Stimulated activated CD4-positive, alpha-beta T cell treated with anti-CD3 and anti-CD28 coated beads, Interleukin-4, amount 100 ng/mL, for 24 hours (primary cell): Measurements from ENCODE around the gene SMIM44.

ENCODE experiments used
- DNase-seq: peaks from one replicate; pipeline ENCODE4 v3.0.0-alpha.2; 2020

Gene SMIM44

GRCh38 chr19:3499738-3500428 is 16.6 kb upstream of the SMIM44 start:
- DNase-seq: no peak

DNA sequence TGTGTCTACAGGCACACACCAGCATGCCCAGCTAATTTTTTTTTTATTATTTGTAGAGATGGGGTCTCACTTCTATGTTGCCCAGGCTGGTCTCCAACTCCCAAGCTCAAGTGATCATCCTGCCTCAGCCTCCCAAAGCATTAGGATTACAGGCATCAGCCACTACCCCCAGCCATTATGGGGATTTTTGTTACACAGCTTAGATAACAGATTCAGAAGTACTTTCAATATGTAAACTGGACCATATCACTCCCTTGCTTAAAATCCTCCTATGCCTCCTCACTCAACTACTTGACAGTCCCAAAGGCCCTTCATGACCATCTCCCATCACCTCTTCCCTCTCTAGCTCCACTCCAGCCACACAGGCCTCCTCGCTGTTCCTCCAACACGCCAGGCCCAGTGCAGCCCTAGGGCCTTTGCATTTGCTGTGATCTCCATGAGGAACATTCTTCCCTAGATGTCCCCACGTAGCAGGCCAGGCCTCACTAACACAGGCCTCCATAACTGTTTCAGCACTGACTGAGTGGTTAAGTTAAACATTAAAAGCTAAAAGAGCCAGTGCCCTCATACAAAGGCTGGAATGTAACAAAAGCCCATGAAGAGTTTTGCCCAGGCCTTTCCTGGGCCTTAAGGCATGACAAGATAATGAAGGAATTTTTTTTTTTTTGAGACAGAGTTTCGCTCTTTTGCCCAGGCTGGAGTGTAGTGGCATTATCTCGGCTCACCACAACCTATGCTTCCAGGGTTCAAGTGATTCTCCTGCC is 14.7 kb upstream of the SMIM44 start:
- no peak for DNase-seq

DNA sequence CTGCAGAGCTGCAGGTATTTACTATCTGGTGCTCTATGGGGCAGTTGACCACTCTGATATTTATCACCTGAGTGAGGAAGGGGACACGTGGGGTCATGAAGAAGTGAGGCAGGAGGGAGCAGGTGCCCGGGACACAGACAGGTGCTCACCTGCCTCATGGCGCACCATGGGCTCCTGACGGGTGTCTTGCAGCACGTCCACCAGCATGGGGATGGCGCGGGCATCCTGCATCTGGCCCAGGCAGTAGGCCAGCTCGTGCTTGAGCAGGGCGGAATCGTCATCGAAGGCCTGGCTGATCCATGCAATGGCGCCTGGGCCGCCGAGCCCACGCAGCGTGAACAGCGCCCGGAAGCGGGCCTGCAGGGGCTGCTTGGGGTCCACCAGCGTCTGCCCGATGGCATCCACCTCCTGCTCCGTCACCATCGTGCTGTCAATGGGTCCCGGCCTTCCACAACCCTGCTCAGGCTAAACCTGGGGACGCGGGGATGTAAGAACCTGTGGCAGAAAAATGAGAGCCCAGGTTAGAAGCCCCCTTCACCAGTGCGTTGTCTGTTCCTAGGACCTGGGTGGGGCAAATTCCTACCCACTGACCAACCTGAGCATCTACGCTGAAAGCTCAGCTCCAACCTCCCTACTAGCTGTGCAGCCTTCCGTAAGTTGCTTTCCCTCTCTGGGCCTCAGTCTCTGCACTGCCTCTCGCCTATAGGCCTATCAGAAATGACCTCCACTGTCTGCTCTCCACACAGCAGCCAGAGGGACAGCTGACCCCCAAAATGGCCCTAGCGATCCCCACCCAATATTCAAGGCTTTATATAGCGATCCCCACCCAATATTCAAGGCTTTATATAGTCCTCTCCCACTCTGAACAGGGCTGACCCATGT is 13.4 kb upstream of the SMIM44 start:
- no peak for DNase-seq

DNA sequence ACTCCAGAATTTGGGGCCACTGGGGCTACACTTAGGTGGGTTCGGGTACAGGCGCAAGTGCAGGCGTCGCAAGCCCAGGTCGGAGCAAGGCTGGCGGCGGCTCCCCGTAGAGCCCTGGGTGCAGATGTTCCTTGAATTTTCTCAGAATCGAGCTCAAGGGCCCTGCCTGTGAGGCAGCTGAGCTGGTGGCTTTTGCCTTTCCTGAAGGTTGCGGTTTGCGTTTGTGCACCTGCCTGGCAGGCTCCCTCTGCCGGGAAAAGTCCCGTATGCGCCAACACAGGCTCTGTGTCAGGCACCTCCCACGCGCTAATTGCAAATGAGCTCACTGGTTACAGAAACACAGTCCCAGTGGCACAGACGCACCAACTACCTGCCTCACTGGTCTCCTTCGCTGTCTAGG is 11.3 kb upstream of the SMIM44 start:
- DNase-seq: peak; percentile 75

GRCh38 chr19:3494051-3494450 is 10.8 kb upstream of the SMIM44 start:
- DNase-seq: peak; percentile 43

DNA sequence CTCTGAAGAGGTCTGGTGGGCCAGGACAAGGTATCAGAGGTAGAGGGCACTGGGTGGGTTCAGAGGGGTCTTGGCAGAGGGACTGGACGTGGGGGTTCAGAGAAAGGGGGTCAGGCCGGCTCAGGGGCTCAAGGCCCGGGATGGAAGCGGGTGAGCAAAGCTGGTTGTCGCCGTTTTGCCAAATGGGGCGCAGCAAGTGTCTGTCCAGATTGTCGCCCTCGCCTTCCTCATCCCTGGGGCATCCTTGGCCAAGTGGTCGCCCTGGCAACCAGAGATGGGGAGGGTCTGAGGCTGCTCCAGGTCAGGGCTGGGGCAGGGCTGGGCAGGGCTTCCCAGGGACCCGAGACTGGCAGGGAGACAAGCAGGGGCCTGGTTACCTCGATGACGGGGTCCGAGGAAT is 10.4 kb upstream of the SMIM44 start:
- DNase-seq: no peak

GRCh38 chr19:3492919-3493318 is 9.7 kb upstream of the SMIM44 start:
- no peak for DNase-seq

DNA sequence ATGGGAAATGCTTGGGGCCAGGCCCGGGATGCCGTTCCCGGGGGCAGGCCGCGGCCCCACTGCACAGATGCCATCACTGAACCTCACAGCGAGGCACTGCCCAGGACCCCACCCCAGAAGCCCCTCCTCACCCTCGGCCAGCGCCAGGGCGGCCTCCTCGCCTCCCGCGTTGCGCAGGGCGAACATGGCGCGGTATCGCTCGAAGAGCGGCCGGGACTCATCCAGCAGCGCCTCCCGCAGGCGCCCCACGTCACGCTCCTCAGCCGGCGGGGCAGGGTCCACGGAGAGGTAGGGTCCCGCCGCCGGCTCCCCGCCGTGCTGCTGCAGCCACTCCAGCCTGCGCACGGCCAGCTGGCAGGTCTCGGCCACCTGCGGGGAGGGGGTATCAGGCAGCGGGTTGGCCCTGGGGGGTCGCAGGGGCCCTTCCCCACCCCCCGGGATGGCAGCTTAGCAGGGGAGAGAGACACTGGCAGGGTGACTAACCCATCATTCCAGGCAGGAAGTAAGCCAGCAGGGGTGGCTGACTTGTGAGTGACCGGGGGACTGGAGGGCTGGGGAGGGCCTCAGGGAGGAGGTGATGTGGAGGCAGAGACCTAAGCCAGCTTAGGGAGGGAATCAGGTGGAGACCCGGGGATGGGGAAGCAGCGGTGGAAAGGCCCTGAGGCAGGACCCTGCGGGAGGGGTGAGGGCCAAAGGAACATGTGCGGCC is 9.0 kb upstream of the SMIM44 start:
- no peak for DNase-seq

GRCh38 chr19:3491396-3492119 is 8.3 kb upstream of the SMIM44 start:
- no peak for DNase-seq

DNA sequence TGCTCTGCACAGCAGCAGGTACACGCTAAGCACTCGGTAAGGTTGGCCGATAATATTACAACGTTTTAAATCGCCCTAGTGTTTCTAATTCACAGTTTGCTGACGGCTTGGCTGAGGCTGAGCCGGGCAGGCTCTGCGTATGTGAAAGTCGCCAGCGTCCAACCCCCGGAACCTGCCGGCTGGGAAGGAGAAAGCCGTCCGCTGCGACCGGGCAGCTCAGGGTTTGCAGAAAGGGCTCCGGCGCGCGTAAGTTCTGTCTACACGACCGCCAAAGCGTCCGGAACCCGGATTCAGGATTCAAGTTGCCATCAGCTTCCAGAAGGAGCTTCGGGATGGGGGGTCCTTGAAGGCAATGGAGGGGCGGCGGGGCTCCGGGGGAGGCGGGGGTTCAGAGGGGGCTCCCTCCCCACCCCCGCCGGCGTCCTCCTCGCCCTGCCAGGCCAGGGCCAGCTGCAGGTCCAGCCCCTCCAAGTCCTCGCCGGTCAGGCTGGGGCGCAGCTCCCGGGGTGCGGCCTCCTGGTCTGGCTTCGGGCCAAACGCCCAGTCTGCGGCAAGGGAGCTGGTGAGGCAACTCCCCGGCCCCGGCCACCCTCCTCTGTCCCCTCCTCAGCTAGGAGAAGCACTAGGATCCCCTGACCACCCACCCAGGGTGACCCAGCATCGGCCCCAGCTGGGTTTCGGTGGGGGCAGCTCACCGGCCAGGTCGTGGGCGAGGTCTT is 575 bp downstream of the SMIM44 start:
- DNase-seq: no peak

- DNase-seq: no peak
Measured at GRCh38 chr19:3481241-3482090, 1.8 kb downstream of the SMIM44 start.

GRCh38 chr19:3480383-3481091 is 2.7 kb downstream of the SMIM44 start, which contains the start of gene SMIM24:
SMIM24 (minus strand) TSS chr19:3480525; CDS start chr19:3480463, 62 bp downstream.
- DNase-seq: no peak

GRCh38 chr19:3479834-3480215 is 3.4 kb downstream of the SMIM44 start:
- no peak for DNase-seq

- DNase-seq: peak; percentile 41
Measured at GRCh38 chr19:3479177-3479833, 3.9 kb downstream of the SMIM44 start.

- no peak for DNase-seq
Measured at GRCh38 chr19:3478409-3479176, 4.6 kb downstream of the SMIM44 start.

GRCh38 chr19:3477951-3478350 is 5.3 kb downstream of the SMIM44 start:
- DNase-seq: no peak

GRCh38 chr19:3477506-3477905 is 5.7 kb downstream of the SMIM44 start:
- no peak for DNase-seq

DNA sequence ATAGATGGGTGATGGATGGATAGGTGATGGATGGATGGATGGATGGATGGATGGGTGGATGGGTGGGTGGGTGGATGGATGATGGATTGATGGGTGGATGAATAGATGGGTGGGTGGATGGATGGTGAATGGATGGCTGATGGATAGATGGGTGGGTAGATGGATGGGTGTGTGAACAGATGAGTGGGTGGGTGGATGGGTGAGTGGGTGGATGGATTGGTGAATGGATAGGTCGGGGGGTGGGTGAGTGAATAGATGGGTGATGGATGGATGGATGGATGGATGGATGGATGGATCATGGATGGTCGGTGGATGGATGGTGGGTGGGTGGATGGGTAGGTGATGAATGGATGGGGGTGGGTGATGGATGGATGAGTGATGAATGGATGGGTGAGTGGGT is 6.4 kb downstream of the SMIM44 start:
- DNase-seq: no peak
